DMS53 (cell line): ENCODE results near the gene REEP6.

Experiments
- DNase-seq: peaks from one replicate; lab custom pipeline; 2025; lab: John Stamatoyannopoulos, UW

The REEP6 gene

GRCh38 chr19:1456121-1456900 lies 34.7 kb upstream of the REEP6 start:
- no peak for DNase-seq

DNA sequence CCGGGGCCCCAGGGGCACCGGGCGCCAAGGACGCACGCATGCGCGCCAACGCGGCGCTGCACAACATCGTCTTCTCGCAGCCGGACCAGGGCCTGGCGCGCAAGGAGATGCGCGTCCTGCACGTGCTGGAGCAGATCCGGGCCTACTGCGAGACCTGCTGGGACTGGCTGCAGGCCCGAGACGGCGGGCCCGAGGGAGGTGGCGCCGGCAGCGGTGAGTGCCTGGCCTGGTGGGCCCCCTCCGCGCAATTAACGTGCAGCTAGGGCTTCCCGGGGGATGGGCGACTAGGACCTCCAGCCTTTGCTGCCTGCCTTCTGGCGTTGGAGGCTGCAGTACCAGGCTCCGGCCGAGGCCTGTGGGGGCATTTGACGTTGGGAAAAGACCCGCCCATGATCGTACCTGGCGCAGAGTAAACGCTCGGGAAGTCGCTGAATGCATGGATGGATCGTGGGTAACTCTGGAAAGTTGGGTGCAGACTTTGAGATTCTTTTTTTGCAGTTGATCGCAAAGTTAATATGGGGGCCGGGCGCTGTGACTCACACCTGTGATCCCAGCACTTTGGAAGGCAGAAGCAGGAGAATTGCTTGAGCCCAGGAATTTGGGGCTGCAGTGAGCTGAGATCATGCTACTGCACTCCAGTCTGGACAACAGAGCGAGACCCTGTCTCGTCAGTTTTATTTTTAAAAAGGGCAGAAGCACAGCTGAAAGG lies 33.8 kb upstream of the REEP6 start:
- no peak for DNase-seq

DNA sequence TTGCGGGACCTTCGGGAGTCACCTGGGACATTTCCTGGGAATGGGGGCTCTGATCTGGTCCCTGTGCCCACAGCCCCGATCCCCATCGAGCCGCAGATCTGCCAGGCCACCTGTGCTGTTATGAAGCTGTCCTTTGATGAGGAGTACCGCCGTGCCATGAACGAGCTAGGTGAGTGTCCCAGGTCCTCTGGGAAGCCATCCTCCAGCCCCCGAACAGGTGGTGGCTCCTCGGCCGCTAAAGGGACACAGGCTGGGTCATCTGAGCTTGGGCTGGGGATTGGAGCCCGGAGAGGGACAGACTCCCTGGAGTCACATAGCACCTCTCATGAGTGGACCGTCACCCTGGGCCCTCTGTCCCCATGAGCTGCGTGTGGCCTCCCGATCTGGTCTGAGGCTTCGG lies 33.1 kb upstream of the REEP6 start:
- no peak for DNase-seq

- DNase-seq, result no peak
Measured at GRCh38 chr19:1459479-1459878, 31.5 kb upstream of the REEP6 start.

DNA sequence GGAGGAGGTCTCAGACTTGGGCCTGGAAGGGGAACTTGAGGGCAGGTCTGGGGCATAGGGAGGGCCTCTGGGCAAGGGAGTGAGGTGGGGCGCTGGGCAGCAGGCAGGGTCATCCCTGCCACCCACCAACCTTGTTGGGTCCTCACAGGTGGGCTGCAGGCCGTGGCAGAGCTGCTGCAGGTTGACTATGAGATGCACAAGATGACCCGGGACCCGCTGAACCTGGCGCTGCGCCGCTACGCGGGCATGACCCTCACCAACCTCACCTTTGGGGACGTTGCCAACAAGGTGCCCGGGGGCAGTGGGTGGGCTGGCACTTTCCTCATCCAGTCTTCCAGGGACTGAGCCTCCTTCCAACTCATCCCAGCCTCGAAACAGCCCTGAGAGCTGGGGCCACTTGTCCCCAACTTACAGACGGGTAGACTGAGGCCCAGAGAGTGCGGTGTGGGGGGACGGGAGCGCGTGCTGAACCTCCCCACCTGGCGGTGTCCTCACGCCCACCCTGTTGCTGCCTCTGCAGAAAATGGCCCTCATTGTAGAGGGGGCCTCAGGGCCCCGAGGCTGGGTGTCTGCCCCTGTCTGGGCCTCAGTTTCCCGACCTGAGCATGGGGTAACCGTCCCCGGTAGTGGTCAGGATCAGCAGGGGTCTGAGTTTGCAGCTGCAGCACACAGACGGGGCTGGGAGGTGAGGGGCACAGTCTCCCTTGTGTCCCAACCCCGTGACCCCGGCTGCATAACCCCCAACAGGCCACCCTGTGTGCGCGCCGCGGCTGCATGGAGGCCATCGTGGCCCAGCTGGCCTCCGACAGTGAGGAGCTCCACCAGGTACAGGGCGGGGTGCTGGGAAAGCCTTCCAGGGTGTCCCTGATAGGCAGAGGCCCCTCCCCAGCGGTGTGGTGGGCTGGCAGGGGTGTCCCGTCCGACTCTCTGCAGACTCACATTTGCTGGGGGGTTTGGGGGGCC lies 30.7 kb upstream of the REEP6 start:
- no peak for DNase-seq

- no peak for DNase-seq
Measured at GRCh38 chr19:1461862-1462261, 29.1 kb upstream of the REEP6 start.

DNA sequence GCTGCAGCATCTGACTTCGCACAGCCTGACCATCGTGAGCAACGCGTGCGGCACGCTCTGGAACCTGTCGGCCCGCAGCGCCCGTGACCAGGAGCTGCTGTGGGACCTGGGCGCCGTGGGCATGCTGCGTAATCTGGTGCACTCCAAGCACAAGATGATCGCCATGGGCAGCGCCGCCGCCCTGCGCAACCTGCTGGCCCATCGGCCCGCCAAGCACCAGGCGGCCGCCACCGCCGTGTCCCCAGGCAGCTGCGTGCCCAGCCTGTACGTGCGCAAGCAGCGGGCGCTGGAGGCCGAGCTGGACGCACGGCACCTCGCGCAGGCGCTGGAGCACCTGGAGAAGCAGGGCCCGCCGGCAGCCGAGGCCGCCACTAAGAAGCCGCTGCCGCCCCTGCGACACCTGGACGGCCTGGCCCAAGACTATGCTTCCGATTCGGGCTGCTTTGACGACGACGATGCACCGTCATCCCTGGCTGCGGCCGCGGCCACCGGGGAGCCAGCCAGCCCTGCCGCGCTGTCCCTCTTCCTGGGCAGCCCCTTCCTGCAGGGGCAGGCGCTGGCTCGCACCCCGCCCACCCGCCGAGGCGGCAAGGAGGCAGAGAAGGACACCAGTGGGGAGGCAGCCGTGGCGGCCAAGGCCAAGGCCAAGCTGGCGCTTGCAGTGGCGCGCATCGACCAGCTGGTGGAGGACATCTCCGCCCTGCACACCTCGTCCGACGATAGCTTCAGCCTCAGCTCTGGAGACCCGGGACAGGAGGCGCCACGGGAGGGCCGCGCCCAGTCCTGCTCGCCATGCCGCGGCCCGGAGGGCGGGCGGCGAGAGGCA lies 25.6 kb upstream of the REEP6 start:
- DNase-seq, result peak; percentile 89

DNA sequence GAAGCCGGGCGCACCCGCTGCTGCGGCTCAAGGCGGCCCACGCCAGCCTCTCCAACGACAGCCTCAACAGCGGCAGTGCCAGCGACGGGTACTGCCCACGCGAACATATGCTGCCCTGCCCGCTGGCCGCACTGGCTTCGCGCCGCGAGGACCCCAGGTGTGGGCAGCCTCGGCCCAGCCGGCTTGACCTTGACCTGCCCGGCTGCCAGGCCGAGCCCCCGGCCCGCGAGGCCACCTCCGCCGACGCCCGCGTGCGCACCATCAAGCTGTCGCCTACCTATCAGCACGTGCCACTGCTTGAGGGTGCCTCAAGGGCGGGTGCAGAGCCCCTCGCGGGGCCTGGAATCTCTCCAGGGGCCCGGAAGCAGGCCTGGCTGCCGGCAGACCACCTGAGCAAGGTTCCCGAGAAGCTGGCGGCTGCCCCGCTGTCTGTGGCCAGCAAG lies 24.9 kb upstream of the REEP6 start:
- no peak for DNase-seq

DNA sequence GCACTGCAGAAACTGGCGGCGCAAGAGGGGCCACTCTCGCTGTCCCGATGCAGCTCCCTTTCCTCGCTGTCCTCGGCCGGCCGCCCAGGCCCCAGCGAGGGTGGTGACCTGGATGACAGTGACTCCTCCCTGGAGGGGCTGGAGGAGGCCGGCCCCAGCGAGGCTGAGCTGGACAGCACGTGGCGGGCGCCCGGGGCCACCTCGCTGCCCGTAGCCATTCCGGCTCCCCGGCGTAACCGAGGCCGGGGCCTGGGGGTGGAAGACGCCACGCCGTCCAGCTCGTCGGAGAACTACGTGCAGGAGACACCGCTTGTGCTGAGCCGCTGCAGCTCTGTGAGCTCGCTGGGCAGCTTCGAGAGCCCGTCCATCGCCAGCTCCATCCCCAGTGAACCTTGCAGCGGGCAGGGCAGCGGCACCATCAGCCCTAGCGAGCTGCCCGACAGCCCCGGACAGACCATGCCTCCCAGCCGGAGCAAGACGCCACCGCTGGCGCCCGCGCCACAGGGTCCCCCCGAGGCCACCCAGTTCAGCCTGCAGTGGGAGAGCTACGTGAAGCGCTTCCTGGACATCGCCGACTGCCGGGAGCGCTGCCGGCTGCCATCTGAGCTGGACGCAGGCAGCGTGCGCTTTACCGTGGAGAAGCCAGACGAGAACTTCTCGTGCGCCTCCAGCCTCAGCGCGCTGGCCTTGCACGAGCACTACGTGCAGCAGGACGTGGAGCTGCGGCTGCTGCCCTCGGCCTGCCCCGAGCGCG lies 24.3 kb upstream of the REEP6 start:
- DNase-seq, result no peak

DNA sequence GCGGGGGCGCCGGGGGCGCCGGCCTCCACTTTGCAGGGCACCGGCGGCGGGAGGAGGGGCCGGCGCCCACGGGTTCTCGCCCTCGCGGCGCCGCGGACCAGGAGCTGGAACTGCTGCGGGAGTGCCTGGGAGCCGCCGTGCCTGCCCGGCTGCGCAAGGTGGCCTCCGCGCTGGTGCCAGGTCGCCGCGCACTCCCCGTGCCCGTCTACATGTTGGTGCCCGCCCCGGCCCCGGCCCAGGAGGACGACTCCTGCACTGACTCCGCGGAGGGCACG lies 23.8 kb upstream of the REEP6 start:
- DNase-seq, result no peak

DNA sequence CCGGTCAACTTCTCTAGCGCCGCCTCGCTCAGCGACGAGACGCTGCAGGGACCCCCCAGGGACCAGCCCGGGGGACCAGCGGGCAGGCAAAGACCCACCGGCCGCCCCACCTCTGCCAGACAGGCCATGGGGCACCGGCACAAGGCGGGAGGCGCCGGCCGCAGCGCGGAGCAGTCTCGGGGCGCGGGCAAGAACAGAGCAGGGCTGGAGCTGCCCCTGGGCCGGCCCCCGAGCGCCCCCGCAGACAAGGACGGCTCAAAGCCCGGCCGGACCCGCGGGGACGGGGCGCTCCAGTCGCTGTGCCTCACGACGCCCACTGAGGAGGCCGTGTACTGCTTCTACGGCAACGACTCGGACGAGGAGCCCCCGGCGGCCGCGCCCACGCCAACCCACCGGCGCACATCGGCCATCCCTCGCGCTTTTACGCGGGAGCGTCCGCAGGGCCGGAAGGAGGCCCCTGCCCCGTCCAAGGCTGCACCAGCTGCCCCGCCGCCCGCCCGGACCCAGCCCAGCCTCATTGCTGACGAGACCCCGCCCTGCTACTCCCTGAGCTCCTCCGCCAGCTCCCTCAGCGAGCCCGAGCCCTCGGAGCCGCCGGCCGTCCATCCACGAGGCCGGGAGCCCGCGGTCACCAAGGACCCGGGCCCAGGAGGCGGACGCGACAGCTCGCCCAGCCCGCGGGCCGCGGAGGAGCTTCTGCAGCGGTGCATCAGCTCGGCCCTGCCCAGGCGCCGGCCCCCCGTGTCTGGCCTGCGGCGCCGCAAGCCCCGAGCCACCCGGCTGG lies 23.3 kb upstream of the REEP6 start:
- no peak for DNase-seq

DNA sequence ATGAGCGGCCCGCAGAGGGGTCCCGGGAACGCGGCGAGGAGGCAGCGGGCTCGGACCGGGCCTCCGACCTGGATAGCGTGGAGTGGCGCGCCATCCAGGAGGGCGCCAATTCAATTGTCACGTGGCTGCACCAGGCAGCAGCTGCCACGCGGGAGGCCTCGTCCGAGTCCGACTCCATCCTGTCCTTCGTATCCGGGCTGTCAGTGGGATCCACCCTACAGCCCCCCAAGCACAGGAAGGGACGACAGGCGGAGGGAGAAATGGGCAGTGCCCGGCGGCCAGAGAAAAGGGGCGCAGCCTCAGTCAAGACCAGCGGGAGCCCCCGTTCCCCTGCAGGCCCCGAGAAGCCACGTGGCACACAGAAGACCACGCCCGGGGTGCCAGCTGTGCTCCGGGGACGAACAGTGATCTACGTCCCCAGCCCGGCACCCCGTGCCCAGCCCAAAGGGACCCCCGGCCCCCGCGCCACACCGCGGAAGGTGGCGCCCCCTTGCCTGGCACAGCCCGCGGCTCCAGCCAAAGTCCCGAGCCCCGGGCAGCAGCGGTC lies 22.6 kb upstream of the REEP6 start:
- DNase-seq, result no peak

DNA sequence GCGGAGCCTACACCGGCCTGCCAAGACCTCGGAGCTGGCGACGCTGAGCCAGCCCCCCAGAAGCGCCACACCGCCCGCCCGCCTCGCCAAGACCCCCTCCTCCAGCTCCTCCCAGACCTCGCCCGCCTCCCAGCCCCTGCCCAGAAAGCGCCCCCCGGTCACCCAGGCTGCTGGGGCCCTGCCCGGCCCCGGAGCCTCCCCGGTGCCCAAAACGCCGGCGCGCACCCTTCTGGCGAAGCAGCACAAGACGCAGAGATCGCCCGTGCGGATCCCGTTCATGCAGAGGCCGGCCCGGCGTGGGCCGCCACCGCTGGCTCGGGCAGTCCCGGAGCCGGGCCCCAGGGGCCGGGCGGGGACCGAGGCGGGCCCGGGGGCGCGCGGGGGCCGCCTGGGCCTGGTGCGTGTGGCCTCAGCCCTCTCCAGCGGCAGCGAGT lies 22.1 kb upstream of the REEP6 start:
- DNase-seq, result peak; percentile 67

DNA sequence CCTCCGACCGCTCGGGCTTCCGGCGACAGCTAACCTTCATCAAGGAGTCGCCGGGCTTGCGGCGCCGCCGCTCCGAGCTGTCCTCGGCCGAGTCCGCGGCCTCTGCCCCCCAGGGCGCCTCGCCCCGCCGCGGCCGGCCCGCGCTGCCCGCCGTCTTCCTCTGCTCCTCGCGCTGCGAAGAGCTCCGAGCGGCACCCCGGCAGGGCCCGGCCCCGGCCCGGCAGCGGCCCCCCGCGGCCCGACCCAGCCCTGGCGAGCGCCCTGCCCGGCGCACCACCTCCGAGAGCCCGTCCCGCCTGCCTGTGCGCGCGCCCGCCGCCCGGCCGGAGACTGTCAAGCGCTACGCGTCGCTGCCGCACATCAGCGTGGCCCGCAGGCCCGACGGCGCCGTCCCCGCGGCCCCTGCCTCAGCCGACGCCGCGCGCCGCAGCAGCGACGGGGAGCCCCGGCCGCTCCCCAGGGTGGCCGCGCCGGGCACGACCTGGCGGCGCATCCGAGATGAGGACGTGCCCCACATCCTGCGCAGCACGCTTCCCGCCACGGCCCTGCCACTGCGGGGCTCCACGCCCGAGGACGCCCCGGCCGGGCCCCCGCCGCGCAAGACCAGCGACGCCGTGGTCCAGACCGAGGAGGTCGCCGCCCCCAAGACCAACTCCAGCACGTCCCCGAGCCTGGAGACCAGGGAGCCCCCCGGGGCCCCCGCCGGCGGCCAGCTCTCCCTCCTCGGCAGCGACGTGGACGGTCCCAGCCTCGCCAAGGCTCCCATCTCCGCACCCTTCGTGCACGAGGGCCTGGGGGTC lies 21.5 kb upstream of the REEP6 start:
- peak; percentile 67 for DNase-seq

- DNase-seq, result no peak
Measured at GRCh38 chr19:1470055-1470304, 21.0 kb upstream of the REEP6 start.

DNA sequence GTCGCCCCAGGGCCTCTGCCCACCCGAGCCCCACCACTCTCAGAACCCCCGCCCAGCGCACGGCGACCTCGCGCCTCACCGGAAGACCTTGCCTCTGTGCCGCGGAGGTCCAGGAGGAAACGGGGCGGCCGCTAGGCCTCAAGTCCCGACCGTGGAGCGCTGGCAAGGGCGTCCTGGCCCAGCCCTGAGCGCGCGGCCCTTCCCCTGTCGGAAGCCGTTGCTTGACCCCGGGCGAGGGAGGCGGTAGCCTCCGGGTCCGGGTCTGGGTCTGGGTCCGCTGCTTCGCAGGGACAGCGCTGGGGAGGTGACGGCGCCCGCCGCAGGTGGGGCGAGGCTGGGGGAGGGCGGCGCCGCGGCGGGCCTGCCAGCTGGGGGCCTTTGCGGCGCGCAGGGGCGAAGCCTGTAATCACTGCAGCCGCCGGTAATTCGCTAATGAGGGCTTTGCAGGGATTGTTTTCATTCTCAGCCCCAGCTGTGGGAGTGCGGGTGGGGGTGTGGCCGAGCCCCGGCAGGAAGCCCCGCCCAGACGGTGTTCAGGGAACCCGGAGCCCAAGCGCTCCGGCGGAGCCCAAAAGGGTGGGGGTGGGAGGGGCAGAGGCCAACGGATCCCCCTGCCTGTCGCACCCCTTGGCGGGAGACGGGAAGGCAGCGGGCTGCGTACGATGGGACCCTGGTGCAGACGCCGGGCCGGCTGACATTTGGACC lies 20.5 kb upstream of the REEP6 start:
- peak; percentile 43 for DNase-seq

DNA sequence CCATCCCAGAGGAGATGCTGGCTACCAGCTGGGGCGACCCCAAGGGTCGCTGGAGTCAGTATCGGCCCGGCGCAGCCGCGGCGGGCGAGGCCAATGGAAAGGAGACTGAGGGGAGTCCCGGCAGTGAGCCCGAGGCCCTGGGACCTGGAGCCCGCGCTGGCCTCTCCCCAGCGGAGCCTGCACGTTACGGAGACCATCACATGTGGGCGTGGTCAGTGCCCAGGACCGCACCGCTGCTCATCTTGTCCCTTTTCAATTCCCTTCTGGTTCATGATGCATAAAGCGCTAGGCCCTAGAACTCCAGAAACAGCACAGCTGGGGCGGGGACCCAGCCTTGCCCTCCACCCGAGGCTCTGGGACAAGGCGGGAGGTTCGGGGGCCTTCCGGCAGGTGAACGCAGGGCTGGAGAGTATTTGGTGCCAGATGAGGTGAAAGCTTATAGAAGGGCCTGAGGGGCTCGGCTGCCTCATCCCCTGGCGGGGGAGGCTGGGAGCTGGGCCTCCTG lies 19.9 kb upstream of the REEP6 start:
- peak; percentile 62 for DNase-seq

- DNase-seq, result peak; percentile 37
Measured at GRCh38 chr19:1471515-1472160, 19.3 kb upstream of the REEP6 start.
